H1 (cell line): ENCODE data around the gene RPRM. TPM values are rescaled to one million over a fixed set of nuclear protein-coding genes. Genes with fewer than 3 reads are reported as not detected.

Source experiments
- CTCF ChIA-PET: fragments of 300-600 bp; sonication (Branson Sonifier 250); formaldehyde crosslinking; loops from one replicate; lab custom pipeline; 2021; ENCODE audit not compliant: partially characterized antibody; lab: Charles Lee
- POLR2A ChIA-PET: fragments of 300-600 bp; sonication (Branson Sonifier 250); formaldehyde crosslinking; loops from one replicate; lab custom pipeline; 2021; ENCODE audit warnings: inconsistent platforms; ENCODE audit not compliant: partially characterized antibody; lab: Charles Lee
- DNase-seq, 2 experiments: peaks; one replicate each; pipeline versions ENCODE4 v3.0.0 to v3.0.0-alpha.2; 2010 to 2022; ENCODE audit warnings: low spot score in 2 of 2, low read depth in 1 of 2, mixed read lengths in 1 of 2
- FAIRE-seq: peaks from 2 replicates; lab custom pipeline; 2011; peaks lifted over from hg19 to GRCh38; lab: Jason Lieb, UNC
- H2AFZ ChIP-seq: 2 replicates; pipeline ENCODE4 v1.8.1; 2012; ENCODE audit warnings: low read length, inconsistent platforms
- H2AK5ac ChIP-seq: 2 replicates; pipeline ENCODE4 v1.6.1; 2013; ENCODE audit warnings: low read depth, low read length
- H2BK120ac ChIP-seq: replicated peaks from 2 replicates; pipeline ENCODE3; 2013; ENCODE audit warnings: low read depth, low read length, inconsistent platforms
- H2BK12ac ChIP-seq: 2 replicates; pipeline ENCODE4 v1.6.1; 2013; ENCODE audit warnings: low read depth, low read length
- H2BK15ac ChIP-seq: 2 replicates; pipeline ENCODE4 v1.6.1; 2013; ENCODE audit warnings: low read length
- H2BK20ac ChIP-seq: 2 replicates; pipeline ENCODE4 v1.6.1; 2013; ENCODE audit warnings: low read length
- H2BK5ac ChIP-seq: 2 replicates; pipeline ENCODE4 v1.6.1; 2013; ENCODE audit warnings: low read depth, low read length
- H3K14ac ChIP-seq: 2 replicates; pipeline ENCODE4 v1.6.1; 2013; ENCODE audit warnings: inconsistent platforms; ENCODE audit not compliant: insufficient read length
- H3K18ac ChIP-seq: 2 replicates; pipeline ENCODE4 v1.6.1; 2013; ENCODE audit warnings: low read length; ENCODE audit errors: extremely low read depth
- H3K23ac ChIP-seq: 2 replicates; pipeline ENCODE4 v1.6.1; 2013; ENCODE audit warnings: inconsistent platforms; ENCODE audit not compliant: insufficient read length
- H3K23me2 ChIP-seq: 2 replicates; pipeline ENCODE4 v1.6.1; 2013; ENCODE audit warnings: low read depth, low read length
- H3K27ac ChIP-seq: 2 replicates; pipeline ENCODE4 v1.6.1; 2011; ENCODE audit warnings: low read depth, low read length, inconsistent platforms
- H3K27me3 ChIP-seq, 4 experiments: replicated peaks in 1 of 4; 1 replicate in 1 of 4; 2 replicates in 3 of 4; pipeline versions ENCODE4 v1.6.1 to v1.8.1; 2011 to 2013; ENCODE audit warnings: low read length in 3 of 4, mild to moderate bottlenecking in 3 of 4, inconsistent platforms in 2 of 4, mixed read lengths in 2 of 4, moderate library complexity in 1 of 4; ENCODE audit not compliant: control insufficient read depth in 3 of 4, insufficient read depth in 3 of 4; ENCODE audit errors: extremely low read depth in 1 of 4
- H3K36me3 ChIP-seq, 4 experiments: 2 replicates each; pipeline versions ENCODE4 v1.6.1 to v1.8.1; 2011 to 2013; ENCODE audit warnings: mild to moderate bottlenecking in 4 of 4, low read length in 3 of 4, moderate library complexity in 2 of 4, control low read depth in 1 of 4, inconsistent platforms in 1 of 4; ENCODE audit not compliant: insufficient read depth in 4 of 4, control insufficient read depth in 2 of 4
- H3K4ac ChIP-seq: replicated peaks from 2 replicates; pipeline ENCODE3; 2013; ENCODE audit warnings: low read length, low read depth, mixed read lengths, inconsistent platforms; ENCODE audit not compliant: insufficient read length
- H3K4me1 ChIP-seq, 4 experiments: replicated peaks in 1 of 4; 1 replicate in 1 of 4; 2 replicates in 3 of 4; pipeline versions ENCODE4 v1.6.1 to v1.8.1; 2011 to 2013; ENCODE audit warnings: low read length in 3 of 4, inconsistent platforms in 2 of 4, mixed read lengths in 1 of 4; ENCODE audit not compliant: insufficient read depth in 4 of 4, control insufficient read depth in 3 of 4
- H3K4me2 ChIP-seq, 2 experiments: 2 replicates each; pipeline versions ENCODE4 v1.6.1 to v1.8.1; 2011 to 2013; ENCODE audit warnings: low read depth in 2 of 2, low read length in 2 of 2, control low read depth in 1 of 2, inconsistent platforms in 1 of 2, mild to moderate bottlenecking in 1 of 2; ENCODE audit not compliant: insufficient read depth in 1 of 2
- H3K4me3 ChIP-seq, 4 experiments: fragments of 200-600, 300-600 bp in 1 of 4; sonication (generic), shearing (Covaris generic), sonication (Bioruptor Twin) in 1 of 4; 2 replicates each; pipeline versions ENCODE4 v1.5.1 to v1.8.1; 2011 to 2016; ENCODE audit warnings: low read length in 4 of 4, low read depth in 3 of 4, control low read depth in 2 of 4, inconsistent platforms in 2 of 4, mild to moderate bottlenecking in 2 of 4, mixed read lengths in 1 of 4, moderate library complexity in 1 of 4; ENCODE audit not compliant: insufficient read depth in 2 of 4; ENCODE audit errors: extremely low read depth in 1 of 4
- H3K56ac ChIP-seq: replicated peaks from 2 replicates; pipeline ENCODE3; 2013; ENCODE audit warnings: low read depth, mild to moderate bottlenecking, mixed read lengths, low read length, inconsistent platforms; ENCODE audit not compliant: insufficient read length
- H3K79me1 ChIP-seq: 2 replicates; pipeline ENCODE4 v1.6.1; 2013; ENCODE audit warnings: low read depth, low read length, control low read depth
- H3K79me2 ChIP-seq, 2 experiments: 2 replicates each; pipeline versions ENCODE4 v1.6.1 to v1.8.1; 2012 to 2013; ENCODE audit warnings: low read length in 2 of 2, mild to moderate bottlenecking in 2 of 2, inconsistent platforms in 1 of 2; ENCODE audit not compliant: insufficient read depth in 2 of 2, control insufficient read depth in 1 of 2
- H3K9ac ChIP-seq, 4 experiments: replicated peaks in 1 of 4; 1 replicate in 1 of 4; 2 replicates in 3 of 4; pipeline versions ENCODE4 v1.6.1 to v1.8.1; 2011 to 2013; ENCODE audit warnings: low read depth in 3 of 4, low read length in 3 of 4, control low read depth in 2 of 4, mild to moderate bottlenecking in 2 of 4, moderate library complexity in 2 of 4, inconsistent platforms in 1 of 4; ENCODE audit errors: extremely low read depth in 1 of 4
- H3K9me3 ChIP-seq, 2 experiments: 2 replicates each; pipeline versions ENCODE4 v1.6.1 to v1.8.1; 2012 to 2013; ENCODE audit warnings: mild to moderate bottlenecking in 2 of 2, moderate library complexity in 2 of 2, control low read depth in 1 of 2, inconsistent platforms in 1 of 2, low read depth in 1 of 2, low read length in 1 of 2, mixed read lengths in 1 of 2; ENCODE audit not compliant: insufficient read depth in 2 of 2
- H4K20me1 ChIP-seq, 2 experiments: replicated peaks in 1 of 2; 2 replicates each; pipeline versions ENCODE3 to v1.8.1; 2011 to 2013; ENCODE audit warnings: inconsistent platforms in 2 of 2, low read length in 2 of 2, mild to moderate bottlenecking in 1 of 2; ENCODE audit not compliant: insufficient read depth in 2 of 2, control insufficient read depth in 1 of 2
- H4K5ac ChIP-seq: 2 replicates; pipeline ENCODE4 v1.6.1; 2013; ENCODE audit warnings: low read length, low read depth, mixed read lengths, inconsistent platforms; ENCODE audit not compliant: insufficient read length
- H4K8ac ChIP-seq: 2 replicates; pipeline ENCODE4 v1.8.0; 2013; ENCODE audit warnings: mild to moderate bottlenecking, moderate library complexity, low read length, inconsistent platforms; ENCODE audit not compliant: insufficient read depth; ENCODE audit errors: extremely low read depth
- H4K91ac ChIP-seq: replicated peaks from 2 replicates; pipeline ENCODE3; 2013; ENCODE audit warnings: low read length, mixed read lengths, inconsistent platforms; ENCODE audit not compliant: insufficient read length
- ATF3 ChIP-seq: IDR thresholded peaks from 2 replicates; pipeline ENCODE4 v1.6.1; 2011; ENCODE audit warnings: low read depth, mild to moderate bottlenecking, low read length; ENCODE audit not compliant: insufficient read depth
- CEBPB ChIP-seq: IDR thresholded peaks from 2 replicates; pipeline ENCODE4 v1.6.1; 2012; ENCODE audit warnings: low read depth, low read length
- EZH2 ChIP-seq: fragments of 200-600 bp; sonication (generic); IDR thresholded peaks from 2 replicates; pipeline ENCODE4 v1.7.1; 2012; ENCODE audit warnings: low read depth, mild to moderate bottlenecking, moderate library complexity, low read length, inconsistent platforms; ENCODE audit not compliant: severe bottlenecking
- HDAC6 ChIP-seq: IDR thresholded peaks from one replicate; pipeline ENCODE4 v1.7.1; 2012; ENCODE audit warnings: low read depth, mild to moderate bottlenecking, inconsistent platforms, low read length, moderate library complexity
- KDM5A ChIP-seq: fragments of 200-600 bp; IDR thresholded peaks from 2 replicates; pipeline ENCODE4 v1.7.1; 2012; ENCODE audit warnings: mild to moderate bottlenecking, low read length, inconsistent platforms, mixed read lengths
- PHF8 ChIP-seq: fragments of 200-600 bp; sonication (generic); conservative IDR thresholded peaks from 2 replicates; pipeline ENCODE4 v1.7.1; 2012; ENCODE audit warnings: low read depth, mild to moderate bottlenecking, inconsistent platforms, low read length, moderate library complexity
- RNF2 ChIP-seq: fragments of 200-900, 300-1000 bp; sonication (generic); IDR thresholded peaks from 2 replicates; pipeline ENCODE4 v1.7.1; 2016; ENCODE audit warnings: borderline replicate concordance, low read depth, mild to moderate bottlenecking, antibody characterized with exemption, low read length; ENCODE audit not compliant: poor library complexity, severe bottlenecking; ENCODE audit errors: missing control alignments
- RXRA ChIP-seq: IDR thresholded peaks from 2 replicates; pipeline ENCODE4 v1.6.1; 2011; ENCODE audit warnings: low read depth, mild to moderate bottlenecking, low read length, moderate library complexity; ENCODE audit not compliant: insufficient read depth
- SAP30 ChIP-seq: fragments of 300-600 bp; sonication (generic); IDR thresholded peaks from 2 replicates; pipeline ENCODE4 v1.7.1; 2012; ENCODE audit warnings: low read length, moderate library complexity, mild to moderate bottlenecking, inconsistent platforms; ENCODE audit not compliant: insufficient read depth, insufficient replicate concordance
- SIX5 ChIP-seq: IDR thresholded peaks from 2 replicates; pipeline ENCODE4 v1.6.1; 2011; ENCODE audit warnings: mild to moderate bottlenecking, low read depth, low read length
- SP1 ChIP-seq: IDR thresholded peaks from 2 replicates; pipeline ENCODE4 v1.6.1; 2011; ENCODE audit warnings: low read depth, low read length
- TAF7 ChIP-seq: optimal IDR thresholded peaks from 2 replicates; pipeline ENCODE3; 2011; ENCODE audit warnings: low read depth, mild to moderate bottlenecking, inconsistent platforms, low read length, moderate library complexity, borderline replicate concordance
- ZNF274 ChIP-seq: IDR thresholded peaks from 2 replicates; pipeline ENCODE4 v1.7.0; 2012; ENCODE audit warnings: low read length, borderline replicate concordance; ENCODE audit errors: extremely low read depth
- WGBS, 2 experiments: shearing (Covaris generic) in 1 of 2; methylation state at CpG; one replicate each; pipeline versions ENCODE4 v1.1.6 to v1.1.7; 2013 to 2015; ENCODE audit warnings: low lambda C conversion rate in 2 of 2, mixed read lengths in 2 of 2, inconsistent platforms in 1 of 2, low coverage in 1 of 2, missing lambda C conversion rate in 1 of 2; ENCODE audit not compliant: insufficient replicate concordance in 2 of 2, insufficient coverage in 1 of 2, insufficient read length in 1 of 2; ENCODE audit errors: extremely low coverage in 1 of 2, missing lambda C conversion rate in 1 of 2; 5-methylcytosine and 5-hydroxymethylcytosine counted together
- polyA plus RNA-seq, 7 experiments: library from polyadenylated mRNA; depleted of rRNA in 3 of 7; stranded (reverse) in 5 of 7; unstranded in 2 of 7; fragments of >200 nt in 5 of 7; fragments of 200-250 nt in 2 of 7; gene quantifications; 1 replicate in 5 of 7; 2 replicates in 1 of 7; 4 replicates in 1 of 7; pipeline versions ENCODE4 v1.2.1 to v1.2.3, GENCODE V29; 2011 to 2013; ENCODE audit warnings: missing spikeins in 2 of 7, mixed read lengths in 2 of 7
- total RNA-seq: library from RNA; stranded (reverse); fragmentation: NEBNext Ultra II Directional; extraction: Animal tissue kit (Norgen Biotek cat#: 25700); gene quantifications from 2 replicates; pipeline ENCODE4 v1.2.1, GENCODE V29; 2021

The RPRM gene
- total and polyA plus RNA-seq, 2 of the 8 experiments (the other 6 are each of a cell fraction or from before 2014, with no cell fraction given) = 11.0 to 16.3 TPM

- WGBS, 2 experiments = 93% methylated on average over 4 of the region's 4 CpGs; no CpG with 5 or more reads in 1 of the 2 experiments
- no peak overlapping the region for H4K5ac ChIP-seq
- H3K4me1 ChIP-seq = no peaks in the 10 kb centered on the region
- H3K4me2 ChIP-seq = no peak overlapping the region
- no peak overlapping the region; the same call in 1 of the 2 replicates for H2AFZ ChIP-seq
- no peaks in the 10 kb centered on the region; the same call in 1 of the 2 replicates for H3K79me1 ChIP-seq
- no peaks in the 10 kb centered on the region for H4K20me1 ChIP-seq
- H2BK20ac ChIP-seq = no peak overlapping the region
- peaks cover 2 to 10% of the 10 kb centered on the region in 2 experiments; a peak in 3 of 4 replicates for H3K9me3 ChIP-seq
- CTCF ChIA-PET = no interaction called here
- no peak overlapping the region for H3K18ac ChIP-seq
- no peak overlapping the region for H3K56ac ChIP-seq
- H2BK15ac ChIP-seq = no peak overlapping the region
- no peak overlapping the region for H3K14ac ChIP-seq
- no peak overlapping the region for H3K27ac ChIP-seq
- no peak overlapping the region for H3K4me3 ChIP-seq
- H3K23me2 ChIP-seq = peaks cover 2% of the 10 kb centered on the region; the same call in 1 of the 2 replicates
- POLR2A ChIA-PET = no interaction called here
- DNase-seq (no peak), FAIRE-seq (no peak)
- H4K91ac ChIP-seq = no peak overlapping the region
- H3K23ac ChIP-seq = no peak overlapping the region
- H2AK5ac ChIP-seq = 0 out of 2 replicates have a peak overlapping the region, but pooled peaks have one; percentile 65
- H2BK12ac ChIP-seq = no peak overlapping the region
- no peak overlapping the region for H2BK5ac ChIP-seq
- no peak overlapping the region for H4K8ac ChIP-seq
- no peaks in the 10 kb centered on the region for H3K27me3 ChIP-seq
- peaks cover 0 to 3% (median 0%) of the 10 kb centered on the region in 4 experiments; a peak in 1 of 8 replicates for H3K36me3 ChIP-seq
- no peaks in the 10 kb centered on the region for H3K79me2 ChIP-seq
- H3K4ac ChIP-seq = no peak overlapping the region
- H2BK120ac ChIP-seq = no peak overlapping the region
- no peak overlapping the region for H3K9ac ChIP-seq
- TF ChIP-seq EZH2 = no peak
- TF ChIP-seq RXRA = no peak
- TF ChIP-seq ZNF274 = no peak
- TF ChIP-seq SIX5 = no peak
- TF ChIP-seq CEBPB = no peak
- no peak for TF ChIP-seq PHF8
- TF ChIP-seq TAF7 = no peak
- TF ChIP-seq HDAC6 = no peak
- no peak for TF ChIP-seq ATF3
- no peak for TF ChIP-seq RNF2
- no peak for TF ChIP-seq SP1
- no peak for TF ChIP-seq KDM5A
- TF ChIP-seq SAP30 = no peak
These were observed 35.5 kb downstream of the RPRM start for GRCh38 chr2:153443106-153443505.
